HL-60/S4 treated with retinoic acid at 250 ng/mL for 4 days and 3 days (cell line): Measurements from ENCODE around the gene MRPS30.
"Not testable (repeated sequence)": the region's sequence is repeated elsewhere in the genome, so short reads cannot be mapped to it uniquely, and the experiment has no call there.

Experiments
- in situ Hi-C: fragments of 300-500 bp; cut with MboI; formaldehyde crosslinking; loops from 2 replicates; pipeline ENCODE4 v1.7.0; 2022; ENCODE audit warnings: low sequenced_read_pairs

The MRPS30 gene

DNA sequence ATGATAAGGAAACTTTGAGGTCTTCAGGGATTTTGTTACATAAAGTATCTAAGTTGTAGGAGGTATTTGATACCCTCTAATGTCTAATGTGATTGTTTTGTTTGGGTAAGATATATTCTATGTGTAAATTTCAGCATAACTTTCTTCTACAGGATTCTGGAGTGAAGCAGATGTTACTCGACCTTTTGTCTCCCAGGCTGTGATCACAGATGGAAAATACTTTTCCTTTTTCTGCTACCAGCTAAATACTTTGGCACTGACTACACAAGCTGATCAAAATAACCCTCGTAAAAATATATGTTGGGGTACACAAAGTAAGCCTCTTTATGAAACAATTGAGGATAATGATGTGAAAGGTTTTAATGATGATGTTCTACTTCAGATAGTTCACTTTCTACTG is 6.0 kb downstream of the MRPS30 start:
- in situ Hi-C loops = no loop called here

- in situ Hi-C loops = no loop called here
Observed at GRCh38 chr5:44821164-44821563, 12.4 kb downstream of the MRPS30 start.

DNA sequence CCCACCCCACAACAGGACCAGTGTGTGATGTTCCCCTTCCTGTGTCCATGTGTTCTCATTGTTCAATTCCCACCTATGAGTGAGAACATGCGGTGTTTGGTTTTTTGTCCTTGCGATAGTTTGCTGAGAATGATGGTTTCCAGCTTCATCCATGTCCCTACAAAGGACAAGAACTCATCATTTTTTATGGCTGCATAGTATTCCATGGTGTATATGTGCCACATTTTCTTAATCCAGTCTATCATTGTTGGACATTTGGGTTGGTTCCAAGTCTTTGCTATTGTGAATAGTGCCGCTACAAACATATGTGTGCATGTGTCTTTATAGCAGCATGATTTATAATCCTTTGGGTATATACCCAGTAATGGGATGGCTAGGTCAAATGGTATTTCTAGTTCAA is 15.9 kb downstream of the MRPS30 start:
- in situ Hi-C loops = not testable (repeated sequence)

- in situ Hi-C loops = no loop called here
Observed at GRCh38 chr5:44827681-44828080, 18.9 kb downstream of the MRPS30 start.

- in situ Hi-C loops = no loop called here
Observed at GRCh38 chr5:44828719-44829118, 20.0 kb downstream of the MRPS30 start.

DNA sequence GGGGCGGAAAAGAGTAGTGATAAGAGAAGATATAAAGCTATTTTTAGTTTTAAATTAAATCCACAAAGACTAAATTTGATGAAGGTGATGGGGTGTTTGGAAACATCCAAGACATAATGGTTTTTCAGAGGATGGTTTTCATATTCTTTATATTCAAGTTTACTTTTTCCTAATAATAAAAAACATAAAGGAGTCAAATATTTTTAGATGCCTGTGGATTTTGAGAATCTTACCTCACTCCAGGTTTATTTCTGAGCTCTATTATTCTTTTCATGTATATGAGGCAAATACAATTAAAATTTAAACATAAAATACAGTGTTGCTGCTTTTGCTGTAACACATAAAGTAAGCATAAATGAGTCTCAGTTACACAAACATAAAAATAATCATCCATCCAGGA is 22.2 kb downstream of the MRPS30 start:
- in situ Hi-C loops = no loop called here

DNA sequence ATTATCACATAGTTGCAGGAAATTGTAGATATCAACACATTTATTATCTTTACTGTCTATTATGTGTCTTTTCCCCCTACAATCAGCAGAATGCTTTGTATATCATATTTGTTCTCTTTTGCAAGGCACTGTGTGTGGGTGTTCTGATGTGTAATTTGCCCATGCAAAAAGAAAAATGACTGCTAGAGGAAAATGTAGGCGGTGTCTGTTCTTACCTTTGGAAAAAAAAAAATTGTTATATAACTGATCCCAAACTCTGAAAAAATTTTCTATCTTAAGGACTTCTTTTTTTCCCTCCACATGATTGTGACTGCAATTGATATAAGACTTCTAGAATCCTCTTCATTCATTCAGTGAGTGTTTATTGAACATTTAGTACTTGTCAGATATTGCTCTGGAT is 24.5 kb downstream of the MRPS30 start:
- in situ Hi-C loops = no loop called here

DNA sequence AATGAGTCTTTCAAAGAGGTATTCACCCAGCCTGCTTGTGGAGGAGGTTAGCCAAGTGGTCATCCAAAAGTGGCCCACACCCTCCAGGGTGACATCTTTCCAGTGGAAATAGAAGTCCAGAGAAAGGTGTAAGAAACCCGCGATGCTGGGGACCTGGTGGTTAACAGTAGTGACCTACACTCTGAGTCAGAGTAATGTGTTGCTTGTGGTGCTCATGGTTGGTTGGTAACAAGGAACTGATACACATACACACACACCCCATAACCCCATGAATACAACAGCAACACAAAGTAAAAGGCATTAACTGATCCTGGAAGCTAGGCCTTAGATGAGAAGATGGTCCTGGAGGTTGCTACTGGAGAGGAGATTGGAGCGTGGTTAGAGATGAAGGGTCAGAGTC is 26.9 kb downstream of the MRPS30 start:
- in situ Hi-C loops = no loop called here

DNA sequence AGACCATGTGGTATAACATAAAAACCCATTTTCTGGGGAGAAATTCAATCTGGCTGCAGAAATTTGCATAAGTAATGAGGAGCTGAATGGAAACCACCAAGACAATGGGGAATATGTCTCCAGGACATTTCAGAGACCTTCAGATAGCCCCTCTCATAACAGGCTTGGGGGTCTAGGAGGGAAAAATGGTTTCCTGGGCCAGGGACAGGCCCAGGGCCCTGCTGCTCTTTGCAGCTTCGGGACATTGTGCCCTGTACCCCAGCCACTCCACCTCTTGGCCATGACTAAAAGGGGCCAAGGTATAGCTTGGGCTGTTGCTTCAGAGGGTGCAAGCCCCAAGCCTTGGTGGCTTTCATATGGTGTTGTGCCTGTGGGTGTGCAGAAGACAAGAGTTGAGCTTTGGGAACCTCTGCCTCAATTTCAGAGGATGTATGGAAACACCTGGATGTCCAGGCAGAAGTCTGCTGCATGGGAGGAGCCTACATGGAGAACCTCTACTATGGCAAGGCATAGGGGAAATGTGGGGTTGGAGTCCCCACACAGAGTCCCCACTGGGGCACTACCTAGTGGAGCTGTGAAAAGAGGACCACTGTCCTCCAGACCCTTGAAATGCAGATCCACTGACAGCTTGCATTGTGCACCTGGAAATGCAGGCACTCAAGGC is 30.4 kb downstream of the MRPS30 start:
- in situ Hi-C loops = no loop called here

DNA sequence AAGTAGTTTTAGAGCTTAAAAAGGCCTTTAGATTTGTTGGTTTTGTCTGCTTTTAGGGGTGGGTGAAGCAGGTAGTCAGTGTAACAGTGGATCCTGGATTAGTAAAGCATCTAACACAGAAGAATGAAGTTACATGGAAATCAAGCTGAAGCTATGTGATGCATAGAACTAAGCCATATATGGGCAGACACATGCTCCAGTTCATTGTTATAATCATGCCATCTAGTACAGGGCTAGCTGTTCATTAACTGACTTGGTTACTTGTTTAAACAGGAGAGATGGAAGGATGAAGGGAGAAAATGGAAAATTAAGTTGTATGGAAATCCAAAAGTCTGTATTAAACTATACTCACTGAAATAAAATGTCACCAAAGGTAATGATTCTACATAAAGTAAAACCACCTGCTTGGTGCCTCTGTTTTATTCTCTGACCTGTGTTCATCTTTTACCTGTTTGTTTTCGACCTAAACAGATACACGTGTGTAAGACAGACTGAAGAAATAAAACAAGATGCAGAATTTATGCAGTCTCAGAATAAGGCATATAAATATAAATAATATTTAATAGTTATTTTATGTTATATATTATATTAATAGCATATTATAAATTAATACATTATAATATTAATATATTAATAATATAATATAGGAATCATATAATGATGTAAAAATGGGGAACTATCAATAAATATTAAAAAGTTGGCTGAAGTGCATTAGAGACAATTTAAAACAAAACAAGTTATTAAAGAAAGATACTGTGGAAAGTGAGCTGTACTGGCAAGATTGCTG is 33.9 kb downstream of the MRPS30 start:
- in situ Hi-C loops = no loop called here

DNA sequence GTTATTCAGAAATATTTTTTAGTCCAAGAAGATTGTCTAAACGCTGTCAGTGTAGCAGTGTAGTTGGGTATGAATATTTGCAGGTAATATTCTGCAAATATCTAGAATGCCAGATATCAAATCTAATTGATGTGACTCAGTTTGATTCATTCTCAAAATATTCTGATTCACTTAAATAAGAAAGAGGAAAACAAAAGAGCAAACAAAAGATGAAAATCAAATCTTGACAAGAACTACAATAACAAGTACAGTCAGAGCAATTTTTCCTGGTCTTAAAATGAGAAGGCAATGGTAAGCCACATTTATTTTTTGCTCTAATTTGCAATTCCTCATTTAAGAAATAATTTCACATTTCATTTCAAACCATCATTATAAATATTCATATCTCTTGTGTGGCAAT is 36.0 kb downstream of the MRPS30 start:
- in situ Hi-C loops = no loop called here

- in situ Hi-C loops = no loop called here
Observed at GRCh38 chr5:44845777-44846176, 37.0 kb downstream of the MRPS30 start.

DNA sequence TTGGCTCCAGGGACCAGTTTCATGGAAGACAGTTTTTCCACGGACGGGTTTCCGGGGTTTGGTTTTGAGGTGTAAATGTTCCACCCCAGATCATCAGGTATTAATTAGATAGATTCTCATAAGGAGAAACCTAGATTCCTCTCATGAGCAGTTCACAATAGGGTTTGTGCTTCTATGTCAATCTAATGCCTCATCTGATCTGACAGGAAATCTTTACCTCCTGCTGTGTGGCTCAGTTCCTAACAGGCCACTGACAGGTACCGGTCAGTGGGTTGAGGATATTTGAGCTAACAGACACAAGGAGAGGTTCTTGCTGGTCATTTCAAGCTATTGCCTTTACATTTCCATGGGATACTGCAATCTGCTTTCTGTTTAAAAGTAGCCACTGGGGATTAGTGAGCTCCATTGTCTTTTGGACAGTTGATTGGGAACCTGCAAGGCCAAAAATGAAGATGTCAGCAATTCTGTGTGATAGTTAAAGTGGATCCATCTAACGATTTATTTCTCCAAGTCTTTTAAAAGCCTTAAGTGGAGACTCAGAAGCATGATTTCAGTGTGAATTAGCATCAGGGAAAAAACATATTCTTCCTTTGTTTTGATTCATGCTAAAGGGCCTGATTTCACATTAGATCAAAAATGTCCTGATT is 38.6 kb downstream of the MRPS30 start:
- in situ Hi-C loops = no loop called here

GRCh38 chr5:44860267-44860666 is 51.5 kb downstream of the MRPS30 start:
- in situ Hi-C loops = no loop called here

DNA sequence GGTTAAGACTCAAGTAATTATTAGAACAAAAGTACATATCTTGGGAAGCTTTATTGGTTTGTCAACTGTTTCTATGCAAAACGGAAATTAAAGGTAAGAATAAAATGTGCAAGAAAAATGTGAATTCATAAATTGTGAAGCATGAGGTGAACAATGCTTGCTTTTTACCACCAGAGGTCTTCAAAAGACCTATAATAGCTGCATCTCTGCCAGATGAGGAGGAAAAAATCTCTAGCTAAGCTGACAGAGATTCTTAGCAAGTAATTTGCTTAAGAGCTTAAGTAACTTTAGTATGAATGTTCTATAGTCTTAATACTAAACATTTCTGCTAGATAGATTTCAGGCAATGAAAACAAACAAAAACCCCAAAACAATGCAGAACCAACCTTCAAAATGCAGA is 54.1 kb downstream of the MRPS30 start:
- in situ Hi-C loops = no loop called here
